Lung microvascular endothelial cell (primary cell): ENCODE results near the gene CABLES1. TPM values are rescaled to one million over a fixed set of nuclear protein-coding genes. Genes with fewer than 3 reads are reported as not detected.

ENCODE experiments used
- DNase-seq, 2 donors: peaks; one replicate each; pipeline versions ENCODE4 v3.0.0 to v3.0.0-alpha.2; 2010; ENCODE audit warnings: low read depth in 2 of 2
- total RNA-seq: library from RNA; depleted of rRNA; stranded (reverse); fragments of >200 nt; gene quantifications from 2 replicates; pipeline ENCODE4 v1.2.1, GENCODE V29; 2014

CABLES1 gene
- total RNA-seq, 1 donor from 2014 or later: 74.8 TPM

- no peak for DNase-seq
Measured at GRCh38 chr18:23113576-23113975, 21.7 kb upstream of the CABLES1 start.

DNA sequence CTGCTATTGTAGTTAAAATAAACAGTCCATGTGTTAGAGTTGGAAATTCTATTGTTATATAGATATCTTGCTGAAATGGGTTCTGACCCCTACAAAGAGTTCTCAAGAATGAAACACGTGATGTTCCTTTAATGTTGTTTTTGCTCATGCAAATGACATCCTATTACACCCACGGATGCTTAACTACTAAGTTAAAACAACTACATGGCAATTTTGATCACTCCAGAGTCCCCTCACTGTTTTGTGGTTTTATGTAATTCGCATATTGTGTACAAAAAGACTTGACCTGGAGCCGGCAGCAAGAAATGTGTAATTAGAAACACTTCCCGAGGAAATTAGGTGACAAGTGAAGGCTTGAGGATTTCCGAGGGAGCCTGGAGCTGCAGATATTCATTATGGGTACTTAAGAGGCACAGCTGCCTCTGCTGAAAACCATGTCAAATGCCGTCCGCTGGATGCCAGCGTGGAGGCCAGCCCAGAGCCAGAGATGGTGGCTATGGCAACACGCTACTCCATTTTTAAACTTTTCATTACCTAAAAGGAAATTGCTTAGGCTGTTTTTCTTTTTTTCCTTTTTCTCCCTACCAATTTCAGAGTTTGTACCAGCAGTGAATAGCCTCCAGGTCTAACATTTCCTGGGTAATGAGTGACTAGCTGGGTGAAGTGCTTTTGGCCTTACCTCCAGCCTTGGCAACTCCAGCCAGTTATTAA is 21.0 kb upstream of the CABLES1 start:
- peak; percentile 14 to 60 for DNase-seq

GRCh38 chr18:23114911-23115310 is 20.4 kb upstream of the CABLES1 start:
- peak in 1 of 2 donors; percentile 48 for DNase-seq

GRCh38 chr18:23115683-23116096 is 19.6 kb upstream of the CABLES1 start:
- peak; percentile 70 to 96 for DNase-seq

GRCh38 chr18:23121133-23121532 is 14.2 kb upstream of the CABLES1 start:
- DNase-seq: no peak

DNA sequence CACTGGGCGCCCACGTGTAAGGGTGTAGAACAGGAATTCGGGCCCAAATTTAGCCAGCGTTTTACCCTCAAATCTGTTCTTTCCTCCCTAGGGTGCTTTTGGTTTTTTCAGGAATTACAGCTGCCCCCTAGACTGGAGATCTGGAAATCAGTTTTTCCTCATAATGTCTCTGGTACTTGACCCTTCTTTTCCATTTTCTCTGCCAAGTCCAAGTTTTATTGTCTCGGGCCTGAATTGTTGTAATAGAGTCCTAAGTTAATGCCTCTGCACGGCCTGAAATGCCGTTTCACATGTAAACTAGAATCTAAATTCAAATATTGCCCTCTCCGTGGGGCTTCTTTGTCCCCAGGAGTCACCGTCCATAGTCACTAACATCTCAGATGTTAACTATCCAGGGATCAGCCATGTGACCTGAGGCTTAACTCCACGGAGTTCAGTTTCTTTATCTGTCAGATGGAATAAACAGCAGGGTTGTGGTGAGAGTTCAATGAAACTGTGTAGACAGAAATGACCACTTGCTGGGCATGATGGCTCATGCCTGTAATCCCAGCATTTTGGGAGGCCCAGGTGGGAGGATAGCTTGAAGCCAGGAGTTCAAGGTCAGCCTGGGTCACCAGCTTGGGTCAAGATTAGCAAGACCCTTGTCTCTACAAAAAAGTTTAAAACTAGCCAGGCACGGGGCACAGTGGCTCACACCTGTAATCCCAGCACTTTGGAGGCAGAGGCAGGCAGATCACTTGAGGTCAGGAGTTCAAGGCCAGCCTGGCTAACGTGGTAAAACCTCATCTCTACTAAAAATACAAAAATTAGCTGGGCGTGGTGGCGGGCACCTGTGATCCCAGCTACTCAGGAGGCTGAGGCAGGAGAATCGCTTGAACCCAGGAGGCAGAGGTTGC is 12.7 kb upstream of the CABLES1 start:
- DNase-seq: peak in 1 of 2 donors; percentile 37

- no peak for DNase-seq
Measured at GRCh38 chr18:23126376-23127056, 8.8 kb upstream of the CABLES1 start.

DNA sequence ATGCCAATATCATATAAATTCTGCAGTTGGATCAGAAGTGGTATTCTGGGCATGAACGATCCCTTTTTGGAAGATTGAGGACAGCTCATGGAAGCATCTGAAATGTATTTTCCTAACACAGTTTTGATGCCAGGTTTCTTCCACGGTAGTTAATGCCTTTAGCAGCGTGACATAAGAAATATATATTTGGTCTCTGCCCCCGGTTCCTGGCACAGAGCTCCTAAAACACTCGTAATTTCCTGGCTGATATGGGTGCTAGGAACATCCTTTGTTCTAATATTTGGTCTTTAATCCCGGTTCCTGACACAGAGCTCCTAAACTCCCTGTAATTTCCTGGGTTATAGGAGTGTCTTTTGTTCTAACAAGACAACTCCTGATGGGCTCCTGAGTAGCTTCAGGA is 8.2 kb upstream of the CABLES1 start:
- no peak for DNase-seq

DNA sequence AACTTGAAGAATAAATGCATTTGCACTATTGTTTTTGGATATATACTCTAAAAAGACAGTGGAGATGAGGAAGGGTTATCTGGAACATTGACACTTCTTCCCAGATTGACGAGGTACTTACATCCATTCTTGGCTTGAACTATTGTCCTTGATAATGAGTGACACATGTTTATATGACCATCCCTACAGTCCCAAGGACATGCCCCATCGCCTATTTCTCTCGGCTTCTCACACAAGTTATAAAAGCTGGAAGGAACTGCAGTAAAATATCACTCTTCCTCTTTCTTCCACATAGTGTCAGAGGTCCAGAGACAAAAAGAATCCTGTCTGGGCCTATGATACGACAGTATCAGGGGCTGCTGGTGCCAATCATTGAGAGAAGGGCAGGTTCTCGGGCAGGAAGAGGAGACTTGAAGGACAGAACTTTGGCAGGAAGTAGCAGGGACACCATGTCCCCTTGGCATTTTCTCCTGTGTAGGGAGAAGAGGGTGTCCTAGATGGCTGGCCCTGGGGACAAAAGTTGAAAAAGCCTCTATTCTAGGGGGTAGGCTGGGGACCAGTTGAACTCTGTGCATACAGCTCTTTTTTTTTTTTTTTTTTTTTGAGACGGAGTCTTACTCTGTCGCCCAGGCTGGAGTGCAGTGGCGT is 5.8 kb upstream of the CABLES1 start:
- DNase-seq: no peak

DNA sequence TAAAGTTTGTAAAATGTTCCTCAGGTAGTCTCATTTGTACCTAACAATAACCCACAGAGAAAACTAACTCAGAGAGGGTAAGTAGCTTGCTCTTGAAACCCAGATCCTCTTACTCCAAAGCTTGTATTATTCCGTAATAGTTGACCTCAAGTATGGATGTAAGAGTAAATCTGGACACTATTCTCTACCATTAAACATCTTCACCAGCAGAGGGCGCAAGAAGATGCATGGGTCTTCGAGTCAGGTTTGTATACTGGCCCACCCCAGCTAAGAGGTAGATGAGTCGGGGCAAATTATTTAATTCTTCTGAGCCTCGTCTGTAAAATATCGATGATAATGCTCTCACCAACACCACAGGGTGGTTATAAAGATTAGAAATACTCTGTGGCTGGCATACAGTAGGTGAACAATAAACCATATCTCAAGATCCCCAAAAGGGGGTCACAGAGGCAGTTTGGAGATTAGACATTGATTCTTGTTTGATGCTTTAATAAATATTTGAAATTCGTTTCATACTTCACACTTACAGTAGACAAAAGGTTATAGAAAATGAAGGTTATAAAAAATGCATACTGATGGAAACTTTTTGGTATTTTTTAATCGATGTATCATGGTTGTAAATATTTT is 3.5 kb upstream of the CABLES1 start:
- DNase-seq: peak; percentile 85 to 86

- DNase-seq: peak in 1 of 2 donors; percentile 62
Measured at GRCh38 chr18:23133860-23134779, 1.2 kb upstream of the CABLES1 start.

DNA sequence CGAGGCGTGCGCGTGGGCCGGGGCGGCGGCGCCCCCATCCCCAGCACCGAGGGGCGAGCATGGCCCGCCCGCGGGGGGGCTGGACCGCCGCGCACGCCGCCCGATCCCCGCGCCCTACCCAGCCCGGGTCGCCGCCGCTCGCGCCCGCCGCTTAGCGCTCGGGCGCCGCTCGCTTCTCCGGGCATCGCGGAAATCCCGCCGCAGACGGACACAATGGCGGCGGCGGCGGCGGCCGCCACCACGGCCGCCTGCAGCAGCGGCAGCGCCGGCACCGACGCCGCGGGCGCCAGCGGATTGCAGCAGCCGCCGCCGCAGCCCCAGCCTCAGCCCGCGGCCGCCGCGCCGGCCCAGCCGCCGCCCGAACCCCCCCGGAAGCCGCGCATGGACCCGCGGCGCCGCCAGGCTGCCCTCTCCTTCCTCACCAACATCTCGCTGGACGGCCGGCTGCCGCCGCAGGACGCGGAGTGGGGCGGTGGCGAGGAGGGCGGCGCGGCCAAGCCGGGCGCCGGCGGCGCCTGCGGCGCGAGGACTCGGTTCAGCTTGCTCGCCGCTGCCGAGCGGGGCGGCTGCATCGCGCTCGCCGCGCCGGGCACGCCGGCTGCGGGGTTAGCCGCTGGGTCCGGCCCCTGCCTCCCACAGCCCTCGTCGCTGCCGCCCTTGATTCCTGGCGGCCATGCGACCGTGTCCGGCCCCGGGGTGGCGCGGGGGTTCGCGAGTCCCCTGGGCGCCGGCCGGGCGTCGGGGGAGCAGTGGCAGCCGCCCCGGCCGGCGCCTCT is 453 bp downstream of the CABLES1 start:
- peak; percentile 41 to 52 for DNase-seq

DNA sequence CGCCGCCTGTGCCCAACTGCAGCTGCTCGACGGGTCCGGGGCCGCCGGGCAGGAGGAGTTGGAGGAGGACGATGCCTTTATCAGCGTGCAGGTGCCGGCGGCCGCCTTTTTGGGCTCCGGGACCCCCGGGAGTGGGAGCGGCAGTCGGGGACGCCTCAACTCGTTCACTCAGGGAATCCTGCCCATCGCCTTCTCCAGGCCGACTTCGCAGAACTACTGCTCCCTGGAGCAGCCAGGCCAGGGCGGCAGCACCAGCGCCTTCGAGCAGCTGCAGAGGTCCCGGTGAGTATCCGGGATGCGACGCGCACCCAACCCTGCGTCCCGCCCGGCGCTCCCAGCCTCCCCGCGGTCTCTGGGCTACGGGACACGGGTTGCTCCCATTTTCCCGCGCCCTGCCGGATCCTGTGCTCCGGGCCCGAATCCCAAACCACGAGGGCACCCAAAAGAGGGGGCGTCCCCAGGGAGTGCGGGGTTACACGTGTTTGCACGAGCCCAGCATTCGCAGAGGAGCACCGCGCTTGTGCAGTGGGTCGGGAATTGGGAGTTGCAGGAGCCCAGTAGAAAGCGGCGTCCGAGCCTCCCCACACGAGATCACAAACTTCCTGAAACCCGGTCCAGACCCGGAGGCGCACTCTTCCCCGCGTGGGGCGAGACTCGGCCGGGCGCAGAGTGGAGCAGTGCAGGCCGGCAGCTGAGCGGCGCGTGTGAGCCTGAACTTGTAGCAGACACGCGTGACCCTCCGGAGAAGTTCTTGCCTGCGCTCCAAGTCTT is 1.2 kb downstream of the CABLES1 start:
- DNase-seq: peak; percentile 24 to 48

- peak; percentile 16 to 57 for DNase-seq
Measured at GRCh38 chr18:23137097-23137635, 1.9 kb downstream of the CABLES1 start.

DNA sequence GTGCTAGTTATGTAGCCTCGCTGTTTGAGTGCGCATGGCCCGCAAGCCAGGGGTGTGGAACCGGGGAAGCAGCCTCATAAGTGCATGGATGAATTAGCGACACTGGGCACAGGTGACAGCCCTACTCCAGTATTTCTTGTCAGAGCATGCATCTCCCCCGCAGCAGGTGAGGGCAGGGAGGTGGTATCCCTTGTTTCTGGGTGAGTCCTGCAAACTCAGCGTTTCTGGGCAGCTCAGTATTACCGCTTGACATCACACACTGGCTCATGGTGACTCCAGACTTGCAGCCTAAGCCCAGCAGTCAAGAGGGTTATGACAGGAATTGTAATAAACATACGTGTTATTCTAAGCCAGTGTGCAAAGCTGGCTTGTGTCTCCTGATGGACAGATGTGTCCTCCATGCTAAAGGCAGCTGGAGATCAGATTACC is 2.5 kb downstream of the CABLES1 start:
- DNase-seq: peak in 1 of 2 donors; percentile 47

GRCh38 chr18:23138471-23138870 is 3.2 kb downstream of the CABLES1 start:
- DNase-seq: peak in 1 of 2 donors; percentile 26

DNA sequence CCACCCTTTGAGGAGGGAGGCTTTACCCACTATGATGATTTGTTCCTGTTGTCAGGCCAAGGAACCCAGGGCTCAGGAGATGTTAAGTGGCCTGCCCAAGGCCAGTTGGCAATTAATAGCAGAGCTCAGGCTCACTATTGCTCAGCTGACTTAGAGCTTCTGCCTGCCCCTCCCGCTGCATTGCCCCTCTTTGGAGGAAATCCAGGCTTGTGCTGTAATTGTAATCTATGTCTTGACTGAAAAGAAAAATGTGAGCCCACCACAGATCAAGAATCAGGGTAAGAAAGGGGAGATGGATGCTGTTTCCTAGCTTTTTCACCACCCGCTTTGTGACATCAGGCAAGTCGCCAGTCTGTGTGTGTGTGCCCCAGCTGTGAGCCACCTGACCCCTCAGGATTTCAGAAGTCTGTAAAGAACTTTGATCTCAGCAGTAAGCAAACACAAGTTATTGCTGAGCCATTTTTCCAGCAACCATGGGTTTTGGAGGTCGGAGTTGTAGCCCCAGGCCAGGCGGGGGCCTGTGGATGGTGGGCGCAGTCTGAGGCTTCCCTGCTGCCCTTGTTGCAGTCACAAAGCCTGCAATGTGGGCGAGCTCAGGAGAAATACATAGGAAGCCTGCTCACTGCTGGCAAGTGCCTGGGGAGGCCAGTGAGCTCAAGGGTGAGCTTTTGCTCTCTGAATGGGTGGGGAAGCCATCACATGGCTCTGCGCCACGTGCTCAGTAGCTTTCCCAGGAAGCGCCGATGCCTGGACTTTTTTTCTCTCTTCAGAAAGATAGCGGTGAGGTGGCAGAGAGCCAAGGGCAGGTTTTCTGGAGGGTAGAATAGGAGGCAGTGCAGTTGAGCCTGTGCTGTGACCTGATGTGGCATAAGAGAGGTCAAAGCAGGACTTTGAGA is 6.1 kb downstream of the CABLES1 start:
- peak; percentile 29 to 51 for DNase-seq
